Activated gamma-delta T cell treated with Interleukin-2 at 50 U/mL for 16 hours (primary cell): ENCODE measurements around the gene EPRS1.
A peak's percentile ranks its signal among the peaks of the same experiment; 100 is the strongest.
"Not testable (repeated sequence)": the region's sequence is repeated elsewhere in the genome, so short reads cannot be mapped to it uniquely, and the experiment has no call there.

Experiments
- DNase-seq: peaks from one replicate; pipeline ENCODE4 v3.0.0-alpha.2; 2020

EPRS1 gene

GRCh38 chr1:220046052-220046930, at the start of gene EPRS1:
Gene EPRS1 (minus strand): TSS chr1:220046505. CDS start chr1:220046388, 117 bp downstream.
- peak; percentile 91 for DNase-seq

- DNase-seq = peak; percentile 92
Observed at GRCh38 chr1:220094016-220094911, 48.0 kb upstream of the EPRS1 start, which contains the start of gene IARS2. Gene IARS2 (plus strand): TSS chr1:220094132. CDS start chr1:220094217, 85 bp downstream.

- no peak for DNase-seq
Observed at GRCh38 chr1:220093361-220094015, 47.2 kb upstream of the EPRS1 start.

GRCh38 chr1:220092694-220093093, 46.4 kb upstream of the EPRS1 start:
- DNase-seq = no peak

GRCh38 chr1:220089650-220090556, 43.6 kb upstream of the EPRS1 start, which contains the start of gene BPNT1:
Gene BPNT1 (minus strand): TSS chr1:220089788. CDS start chr1:220079846, 9,942 bp downstream.
- DNase-seq = peak; percentile 98

- not testable (repeated sequence) for DNase-seq
Observed at GRCh38 chr1:220086261-220086686, 40.0 kb upstream of the EPRS1 start.

GRCh38 chr1:220084460-220084859, 38.2 kb upstream of the EPRS1 start:
- DNase-seq = no peak

- no peak for DNase-seq
Observed at GRCh38 chr1:220077887-220078286, 31.6 kb upstream of the EPRS1 start.

GRCh38 chr1:220076861-220077762, 30.8 kb upstream of the EPRS1 start:
- DNase-seq = no peak

- no peak for DNase-seq
Observed at GRCh38 chr1:220067269-220068204, 21.2 kb upstream of the EPRS1 start.

GRCh38 chr1:220062629-220063028, 16.3 kb upstream of the EPRS1 start:
- no peak for DNase-seq

GRCh38 chr1:220060876-220061275, 14.6 kb upstream of the EPRS1 start:
- no peak for DNase-seq

GRCh38 chr1:220056374-220056773, 10.1 kb upstream of the EPRS1 start:
- DNase-seq = no peak

- no peak for DNase-seq
Observed at GRCh38 chr1:220045356-220046051, 801 bp downstream of the EPRS1 start.

GRCh38 chr1:220044678-220045355, 1.5 kb downstream of the EPRS1 start:
- DNase-seq = no peak

GRCh38 chr1:220043646-220044045, 2.7 kb downstream of the EPRS1 start:
- DNase-seq = no peak

GRCh38 chr1:220040028-220040596, 6.2 kb downstream of the EPRS1 start:
- DNase-seq = no peak

- no peak for DNase-seq
Observed at GRCh38 chr1:220038640-220039039, 7.7 kb downstream of the EPRS1 start.
